ENCODE results near the gene ERC1.

DNA sequence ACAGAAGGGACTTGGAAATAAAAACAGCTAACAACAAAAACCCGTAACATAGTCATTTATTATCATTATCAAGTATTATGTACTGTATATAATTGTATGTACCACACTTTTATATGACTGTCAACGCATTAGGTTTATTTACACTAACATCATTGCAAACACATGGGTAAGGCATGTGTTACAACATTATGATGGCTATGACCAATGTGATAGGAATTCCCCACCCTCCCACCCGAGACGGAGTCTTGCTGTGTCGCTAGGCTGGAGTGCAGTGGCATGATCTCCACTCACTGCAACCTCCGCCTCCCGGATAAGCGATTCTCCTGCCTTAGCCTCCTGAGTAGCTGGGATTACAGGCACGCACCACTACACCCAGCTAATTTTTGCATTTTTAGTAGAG lies 82.6 kb downstream of the ERC1 start:
- TF ChIP-seq, protein P1, sequence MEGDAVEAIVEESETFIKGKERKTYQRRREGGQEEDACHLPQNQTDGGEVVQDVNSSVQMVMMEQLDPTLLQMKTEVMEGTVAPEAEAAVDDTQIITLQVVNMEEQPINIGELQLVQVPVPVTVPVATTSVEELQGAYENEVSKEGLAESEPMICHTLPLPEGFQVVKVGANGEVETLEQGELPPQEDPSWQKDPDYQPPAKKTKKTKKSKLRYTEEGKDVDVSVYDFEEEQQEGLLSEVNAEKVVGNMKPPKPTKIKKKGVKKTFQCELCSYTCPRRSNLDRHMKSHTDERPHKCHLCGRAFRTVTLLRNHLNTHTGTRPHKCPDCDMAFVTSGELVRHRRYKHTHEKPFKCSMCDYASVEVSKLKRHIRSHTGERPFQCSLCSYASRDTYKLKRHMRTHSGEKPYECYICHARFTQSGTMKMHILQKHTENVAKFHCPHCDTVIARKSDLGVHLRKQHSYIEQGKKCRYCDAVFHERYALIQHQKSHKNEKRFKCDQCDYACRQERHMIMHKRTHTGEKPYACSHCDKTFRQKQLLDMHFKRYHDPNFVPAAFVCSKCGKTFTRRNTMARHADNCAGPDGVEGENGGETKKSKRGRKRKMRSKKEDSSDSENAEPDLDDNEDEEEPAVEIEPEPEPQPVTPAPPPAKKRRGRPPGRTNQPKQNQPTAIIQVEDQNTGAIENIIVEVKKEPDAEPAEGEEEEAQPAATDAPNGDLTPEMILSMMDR (IDR thresholded peaks at IDR 0.05; ENCODE audit: low read length) = no peak
- TF ChIP-seq EZH2phosphoT487 (IDR thresholded peaks at IDR 0.05; ENCODE audit: low read length) = no peak

Data from MM.1S (cell line).